LoVo (cell line): ENCODE data around the gene ANGPTL2.

Experiments used
- DNase-seq: peaks from one replicate; pipeline ENCODE4 v3.0.0-alpha.2; 2016; ENCODE audit warnings: low spot score

Gene ANGPTL2

DNA sequence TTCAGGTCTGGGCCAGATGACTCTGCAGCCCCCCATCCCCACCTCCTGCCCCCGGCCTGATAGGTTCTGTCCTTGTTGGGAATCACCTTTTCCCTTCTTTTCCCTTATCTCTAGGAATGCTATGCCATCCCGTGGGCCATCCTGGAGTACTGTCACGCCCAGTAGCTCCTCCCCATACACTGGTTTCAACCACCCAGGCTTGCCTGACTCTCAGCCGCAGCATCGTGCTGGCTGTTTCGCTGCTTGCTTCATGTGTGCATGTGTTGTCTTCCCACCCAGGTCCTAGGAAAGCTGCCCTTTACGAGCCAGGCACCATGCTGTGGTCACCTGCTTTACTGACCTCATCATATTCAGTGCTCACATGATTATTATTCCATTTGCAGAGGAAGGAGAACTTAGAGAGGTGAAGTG is 71.8 kb downstream of the ANGPTL2 start:
- DNase-seq: no peak

DNA sequence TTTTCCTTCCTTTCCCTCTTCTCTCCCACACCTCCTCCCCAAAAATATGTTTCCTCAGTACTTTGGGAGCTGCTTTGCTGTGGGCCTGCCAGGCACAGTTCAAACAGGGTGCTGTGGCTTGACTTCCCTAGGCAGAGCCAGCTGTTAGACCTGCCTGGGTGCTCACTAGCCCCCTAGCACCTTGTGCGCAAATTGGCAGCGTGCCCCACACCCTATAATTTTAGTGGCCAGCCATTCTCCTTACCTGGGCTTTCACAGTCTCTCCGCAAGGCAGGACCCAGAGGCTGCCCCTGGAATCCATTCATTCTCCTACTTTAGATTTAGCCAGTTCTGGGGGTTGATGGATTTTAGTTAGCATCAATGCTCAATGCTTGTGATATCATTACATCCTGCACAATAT is 72.3 kb downstream of the ANGPTL2 start:
- no peak for DNase-seq

DNA sequence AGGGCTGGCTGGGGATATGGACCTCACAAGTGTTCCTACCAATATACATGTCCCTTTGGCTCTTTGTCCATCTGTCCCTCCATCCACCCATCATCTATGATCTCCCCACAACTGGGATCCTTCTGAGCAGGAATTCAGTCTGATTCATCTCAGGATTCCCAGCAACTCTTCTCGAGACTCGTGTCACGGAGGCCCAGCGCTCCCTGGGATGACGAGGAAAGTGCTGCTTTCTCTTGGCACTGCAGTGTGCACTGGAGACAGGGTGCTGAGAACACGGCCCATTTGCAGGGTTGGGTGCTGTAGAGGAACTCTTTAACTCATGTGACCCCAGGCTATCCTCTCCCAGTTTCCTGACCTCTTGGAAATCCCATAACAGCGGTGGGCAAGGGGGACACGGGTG is 72.9 kb downstream of the ANGPTL2 start:
- no peak for DNase-seq

DNA sequence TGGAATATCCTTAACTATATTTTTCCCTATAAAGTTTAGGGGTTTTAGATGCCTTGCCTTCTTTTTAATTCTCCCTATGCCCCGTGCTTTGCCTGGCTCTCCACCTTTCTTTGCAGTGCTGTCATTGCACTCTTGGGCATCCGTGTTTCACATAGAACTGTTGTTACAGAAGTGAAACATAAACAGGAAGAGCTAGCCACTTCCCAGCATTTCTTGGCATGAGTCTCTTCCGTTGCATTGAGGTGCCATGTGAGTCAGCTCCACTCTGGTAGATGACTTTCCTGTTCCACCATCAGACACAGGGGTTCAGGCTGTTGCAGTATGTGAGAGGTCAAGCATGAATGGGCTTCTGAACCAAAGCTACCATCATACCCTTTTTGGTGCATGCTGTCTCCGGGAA is 73.4 kb downstream of the ANGPTL2 start:
- peak; percentile 65 for DNase-seq

DNA sequence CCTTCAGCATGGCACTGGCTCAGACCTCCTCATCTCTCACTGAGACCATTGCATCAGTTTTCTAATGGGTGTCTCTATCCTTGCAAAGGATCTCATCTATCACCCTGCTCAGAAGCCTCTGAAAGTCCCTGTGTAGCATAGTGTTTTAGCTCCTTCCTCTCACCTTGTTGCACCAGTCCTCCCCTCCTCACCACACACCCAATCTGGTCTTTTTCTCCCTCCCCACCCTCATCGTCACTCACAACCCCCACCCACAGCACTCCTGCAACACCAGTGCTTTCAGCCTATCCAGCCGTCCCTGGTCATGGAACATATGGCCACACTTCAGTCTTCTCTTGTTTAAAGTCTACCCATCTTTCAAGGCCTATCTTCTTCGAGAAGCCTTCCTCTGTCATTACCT is 74.5 kb downstream of the ANGPTL2 start:
- no peak for DNase-seq

DNA sequence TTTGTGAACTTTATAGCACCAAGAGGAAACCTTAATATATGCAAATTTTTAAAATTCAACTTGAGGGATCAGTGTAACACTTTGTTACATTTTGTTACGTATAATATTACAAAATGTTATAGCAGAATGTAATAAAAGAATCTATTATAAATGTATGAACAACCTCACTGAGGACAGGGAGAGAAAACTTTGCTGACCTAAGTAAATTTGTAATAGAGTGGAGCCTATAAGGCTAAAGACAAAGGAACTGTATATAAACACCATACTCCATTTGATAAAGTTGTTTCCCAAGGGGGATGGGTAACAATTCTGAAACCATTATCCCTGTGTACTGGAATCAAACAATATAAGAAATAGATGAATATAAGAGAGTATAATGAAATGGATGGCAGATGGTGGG is 77.3 kb downstream of the ANGPTL2 start:
- DNase-seq: no peak

DNA sequence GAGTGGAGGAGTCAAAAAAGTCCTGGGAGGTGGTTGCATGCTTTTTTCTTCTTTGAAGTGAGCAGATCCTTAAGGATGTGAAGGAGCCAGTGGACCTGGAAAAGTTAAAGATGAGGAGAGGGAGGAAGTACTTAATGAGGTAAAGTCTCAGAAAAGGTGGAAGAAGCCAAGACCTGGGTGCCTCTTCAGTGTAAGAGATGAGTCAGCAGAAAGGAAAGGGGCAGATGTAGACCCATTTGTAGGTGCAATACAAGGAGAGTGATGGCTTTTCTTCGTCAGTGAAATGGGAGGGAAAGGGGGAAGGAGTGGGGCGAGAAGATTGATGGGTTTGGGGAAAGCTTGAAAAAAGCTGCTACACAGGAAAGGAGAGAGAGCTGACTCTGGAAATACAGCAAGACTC is 82.9 kb downstream of the ANGPTL2 start:
- DNase-seq: no peak

DNA sequence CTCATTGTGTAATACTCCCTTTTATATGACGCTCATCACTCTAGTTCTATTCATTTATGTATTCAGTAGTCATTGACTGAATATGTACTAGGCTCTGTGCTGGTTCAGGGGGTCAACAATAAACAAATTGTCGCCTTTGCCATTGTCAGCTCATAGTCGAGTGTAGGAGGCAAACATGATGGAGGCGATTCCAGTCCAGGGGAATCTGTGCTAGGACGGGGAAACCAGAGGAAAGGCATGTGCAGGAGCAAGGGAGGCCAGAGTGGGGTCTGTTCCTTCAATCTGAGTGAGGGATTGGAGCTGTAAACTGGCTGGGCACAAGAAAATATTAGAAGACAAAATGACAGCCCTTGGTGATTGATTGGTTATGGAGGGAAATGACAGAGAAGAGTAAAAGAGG is 83.9 kb downstream of the ANGPTL2 start:
- DNase-seq: no peak
